NT2/D1 (cell line): Measurements from ENCODE around the gene GPNMB.

ENCODE experiments used
- DNase-seq: peaks from one replicate; pipeline ENCODE4 v3.0.0-alpha.2; 2011; ENCODE audit warnings: low read depth, low spot score
- H3K27me3 ChIP-seq: 2 replicates; pipeline ENCODE4 v1.6.0; 2011; ENCODE audit warnings: mild to moderate bottlenecking; ENCODE audit not compliant: insufficient read length, insufficient read depth
- H3K36me3 ChIP-seq: 2 replicates; pipeline ENCODE4 v1.6.1; 2011; ENCODE audit warnings: mild to moderate bottlenecking, low read length, mixed read lengths; ENCODE audit not compliant: insufficient read depth, insufficient read length
- H3K4me1 ChIP-seq: 2 replicates; pipeline ENCODE4 v1.5.1; 2011; ENCODE audit not compliant: insufficient read depth, insufficient read length
- H3K4me3 ChIP-seq: 2 replicates; pipeline ENCODE4 v1.5.1; 2011; ENCODE audit warnings: low read depth; ENCODE audit not compliant: insufficient read length
- H3K9ac ChIP-seq: 2 replicates; pipeline ENCODE4 v1.6.0; 2011; ENCODE audit warnings: low read depth; ENCODE audit not compliant: insufficient read length
- H3K9me3 ChIP-seq: 2 replicates; pipeline ENCODE4 v1.5.1; 2011; ENCODE audit warnings: mild to moderate bottlenecking, low read length; ENCODE audit not compliant: insufficient read depth
- SUZ12 ChIP-seq: IDR thresholded peaks from 2 replicates; pipeline ENCODE4 v1.6.1; 2011; ENCODE audit not compliant: insufficient read length, insufficient read depth; ENCODE audit errors: extremely low read depth
- YY1 ChIP-seq: IDR thresholded peaks from 2 replicates; pipeline ENCODE4 v1.6.1; 2011; ENCODE audit not compliant: insufficient read length, insufficient read depth
- ZNF274 ChIP-seq: IDR thresholded peaks from 2 replicates; pipeline ENCODE4 v1.6.1; 2011; ENCODE audit warnings: mild to moderate bottlenecking, low read depth, low read length

Gene GPNMB

DNA sequence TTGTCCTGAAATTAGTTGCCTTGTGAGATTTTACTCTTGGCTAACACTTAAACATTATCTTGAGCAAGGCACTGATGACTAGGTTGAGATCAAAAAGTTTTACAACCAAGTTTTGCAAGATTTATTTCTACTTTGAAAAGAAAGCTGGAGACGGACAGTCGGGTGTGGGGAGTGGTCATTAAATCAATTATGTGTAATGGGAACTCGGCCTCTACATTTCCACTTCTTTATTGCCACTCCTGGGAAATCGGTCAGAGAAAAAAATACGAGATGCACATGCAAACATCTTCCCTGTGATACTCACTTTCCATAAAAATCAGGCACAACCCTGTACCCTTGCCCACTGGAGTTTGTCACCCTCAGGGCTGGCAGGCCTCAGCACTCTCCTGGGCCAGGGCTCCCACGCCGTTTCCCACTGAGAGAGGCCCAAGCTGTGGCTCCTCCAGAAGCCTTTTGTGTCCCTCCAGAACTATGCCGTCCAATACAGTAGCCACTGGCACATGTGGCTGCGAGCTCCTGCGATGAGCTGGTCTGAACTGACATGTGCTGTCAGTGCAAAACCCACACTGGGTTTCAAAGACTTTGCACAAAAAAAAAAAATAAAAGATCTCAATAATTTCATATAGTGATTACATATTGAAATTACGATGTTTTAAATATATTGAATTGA is 7.5 kb upstream of the GPNMB start:
- H3K36me3 ChIP-seq, result no peaks in the 10 kb centered on the region
- TF ChIP-seq SUZ12, result no peak
- TF ChIP-seq YY1, result no peak
- no peak for TF ChIP-seq ZNF274
- no peaks in the 10 kb centered on the region for H3K4me1 ChIP-seq
- no peak for DNase-seq
- H3K4me3 ChIP-seq, result no peak overlapping the region
- H3K9ac ChIP-seq, result no peak overlapping the region
- H3K27me3 ChIP-seq, result no peaks in the 10 kb centered on the region
- H3K9me3 ChIP-seq, result no peaks in the 10 kb centered on the region

DNA sequence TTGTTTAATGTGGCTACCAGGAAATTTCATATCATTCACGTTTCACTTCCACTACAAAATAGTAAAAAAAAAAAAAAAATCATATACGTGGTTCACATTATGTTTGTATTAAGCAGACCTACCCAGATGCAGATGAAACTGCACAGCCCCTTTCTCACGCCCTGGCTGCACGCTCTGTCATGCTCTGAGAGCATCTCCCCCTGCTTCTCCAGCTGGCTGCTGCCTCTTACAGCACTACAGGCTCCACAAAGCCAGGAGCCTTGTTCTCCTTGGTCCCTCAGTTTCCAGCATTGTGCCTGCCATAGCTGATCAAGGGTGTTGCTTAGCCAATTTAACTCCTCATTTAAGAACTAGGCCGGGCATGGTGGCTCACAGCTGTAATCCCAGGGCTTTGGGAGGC is 6.9 kb upstream of the GPNMB start:
- Histone ChIP-seq H3K9ac (no peak overlapping the region), H3K4me3 (no peak overlapping the region), H3K4me1 (no peaks in the 10 kb centered on the region), H3K9me3 (no peaks in the 10 kb centered on the region), H3K36me3 (no peaks in the 10 kb centered on the region), H3K27me3 (no peaks in the 10 kb centered on the region)
- DNase-seq, result no peak
- TF ChIP-seq YY1 (no peak), ZNF274 (no peak), SUZ12 (no peak)

DNA sequence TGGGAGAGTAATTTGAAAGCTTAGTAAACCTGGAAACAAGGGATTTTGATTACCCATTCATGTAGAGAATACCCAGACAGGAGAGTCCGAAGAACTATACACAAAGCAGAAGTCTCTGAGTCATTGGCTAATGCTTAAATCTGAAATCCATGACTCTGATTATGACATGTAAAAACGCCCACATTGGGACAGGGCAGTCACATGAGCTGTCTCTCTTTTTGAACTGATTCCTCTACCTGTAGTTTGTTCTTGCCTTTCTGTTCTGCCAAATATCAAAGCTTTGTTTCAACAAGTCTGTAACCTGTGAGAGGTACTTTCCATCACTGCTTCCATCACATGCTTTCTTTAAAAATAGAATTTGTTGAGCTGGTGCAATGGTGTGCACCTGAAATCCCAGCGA is 4.3 kb upstream of the GPNMB start:
- no peak overlapping the region for H3K9ac ChIP-seq
- H3K9me3 ChIP-seq, result no peaks in the 10 kb centered on the region
- no peaks in the 10 kb centered on the region for H3K36me3 ChIP-seq
- no peak for DNase-seq
- no peak overlapping the region for H3K4me3 ChIP-seq
- no peaks in the 10 kb centered on the region for H3K27me3 ChIP-seq
- H3K4me1 ChIP-seq, result peaks cover 5% of the 10 kb centered on the region
- no peak for TF ChIP-seq YY1
- no peak for TF ChIP-seq ZNF274
- no peak for TF ChIP-seq SUZ12

DNA sequence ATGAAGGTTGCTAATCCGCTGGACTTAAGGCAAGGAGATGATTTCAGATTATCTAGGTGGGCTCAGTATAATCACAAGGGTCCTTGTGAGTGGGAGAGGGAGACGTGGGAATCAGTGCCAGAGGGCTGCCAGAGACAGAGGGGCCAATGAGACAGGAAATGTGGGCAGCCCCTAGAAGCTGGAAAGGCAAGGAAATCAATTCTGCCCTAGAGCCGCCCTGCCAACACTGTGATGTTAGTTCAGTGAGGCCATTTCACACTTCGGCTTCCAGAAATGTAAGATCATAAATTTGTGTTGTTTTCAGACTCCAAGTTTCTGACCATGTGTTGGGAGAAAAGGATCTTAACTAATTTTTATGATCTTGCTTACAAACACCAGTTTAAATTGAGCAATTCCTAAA is 3.6 kb upstream of the GPNMB start:
- Histone ChIP-seq H3K4me1 (peaks cover 7% of the 10 kb centered on the region), H3K36me3 (no peaks in the 10 kb centered on the region), H3K4me3 (no peak overlapping the region), H3K9ac (no peak overlapping the region), H3K9me3 (no peaks in the 10 kb centered on the region), H3K27me3 (no peaks in the 10 kb centered on the region)
- no peak for DNase-seq
- TF ChIP-seq ZNF274 (no peak), YY1 (no peak), SUZ12 (no peak)

DNA sequence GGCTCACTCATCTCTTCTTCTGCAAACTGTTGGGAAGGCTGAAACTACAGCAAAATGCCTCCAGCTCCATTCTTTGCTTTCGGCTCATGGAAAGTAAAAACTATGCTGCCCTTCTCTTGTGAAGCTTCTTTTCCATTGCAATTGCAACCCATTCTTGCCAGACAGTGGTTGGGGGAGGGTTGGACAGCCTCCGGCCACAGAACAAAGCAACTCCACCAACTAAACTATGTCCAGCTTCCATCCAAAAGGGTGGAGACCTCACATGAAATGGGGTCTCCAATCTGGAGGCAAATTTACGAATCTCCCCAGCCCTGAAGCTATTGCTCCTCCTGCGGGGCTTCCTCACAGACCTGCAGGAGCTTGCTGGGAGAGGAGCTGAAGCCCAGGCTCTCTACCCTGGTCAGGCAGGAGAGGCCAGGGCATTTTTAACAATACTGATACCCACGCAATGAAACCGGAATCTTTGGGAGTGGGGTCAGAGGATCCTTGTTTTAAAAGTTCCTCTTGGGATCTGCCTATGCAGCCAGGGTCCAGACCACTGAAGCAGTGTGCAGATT is 549 bp downstream of the GPNMB start:
- Histone ChIP-seq H3K27me3 (no peaks in the 10 kb centered on the region), H3K9ac (no peak overlapping the region), H3K9me3 (no peaks in the 10 kb centered on the region), H3K4me3 (no peak overlapping the region), H3K36me3 (no peaks in the 10 kb centered on the region), H3K4me1 (peaks cover 7% of the 10 kb centered on the region)
- no peak for TF ChIP-seq ZNF274
- no peak for TF ChIP-seq YY1
- TF ChIP-seq SUZ12, result no peak
- no peak for DNase-seq

DNA sequence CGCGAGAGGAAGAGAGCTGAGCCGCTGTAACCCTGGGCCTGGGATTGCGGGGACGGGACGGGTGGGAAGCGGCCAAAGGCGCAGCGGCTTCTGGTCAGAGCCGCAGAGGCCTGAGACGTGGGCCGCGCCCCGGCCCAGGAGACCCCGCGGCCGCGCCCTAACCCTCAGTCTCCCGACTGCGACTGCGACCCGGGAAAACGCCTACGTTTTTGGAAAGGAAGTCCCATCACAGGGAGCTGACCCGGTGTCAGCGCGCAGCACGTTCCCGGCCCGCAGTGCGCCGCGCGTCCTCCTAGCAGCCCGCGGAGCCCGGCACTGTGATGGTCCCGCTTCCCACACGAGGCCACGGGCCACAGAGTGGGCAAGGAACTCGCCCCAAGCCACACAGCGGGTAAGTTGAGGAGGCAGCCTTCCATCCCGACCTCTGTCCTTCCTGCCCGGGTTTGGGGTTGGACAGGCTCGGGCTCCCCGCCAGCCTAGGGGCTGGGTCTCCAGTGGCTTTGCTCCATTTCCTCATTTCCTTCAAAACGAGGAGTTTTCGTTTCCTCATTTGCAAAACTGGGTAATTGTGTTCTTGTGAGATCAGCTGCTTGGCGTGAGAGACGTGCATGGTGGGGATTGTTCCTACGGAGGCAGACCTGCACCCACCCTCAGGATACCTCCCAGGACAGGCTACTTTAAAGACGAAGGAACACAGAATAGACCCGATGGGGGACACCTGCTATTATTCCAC is 1.2 kb downstream of the GPNMB start:
- no peaks in the 10 kb centered on the region for H3K36me3 ChIP-seq
- H3K9me3 ChIP-seq, result no peaks in the 10 kb centered on the region
- H3K4me1 ChIP-seq, result peaks cover 7% of the 10 kb centered on the region
- H3K9ac ChIP-seq, result no peak overlapping the region
- H3K27me3 ChIP-seq, result no peaks in the 10 kb centered on the region
- no peak for DNase-seq
- H3K4me3 ChIP-seq, result no peak overlapping the region
- TF ChIP-seq ZNF274 (no peak), YY1 (no peak), SUZ12 (no peak)

DNA sequence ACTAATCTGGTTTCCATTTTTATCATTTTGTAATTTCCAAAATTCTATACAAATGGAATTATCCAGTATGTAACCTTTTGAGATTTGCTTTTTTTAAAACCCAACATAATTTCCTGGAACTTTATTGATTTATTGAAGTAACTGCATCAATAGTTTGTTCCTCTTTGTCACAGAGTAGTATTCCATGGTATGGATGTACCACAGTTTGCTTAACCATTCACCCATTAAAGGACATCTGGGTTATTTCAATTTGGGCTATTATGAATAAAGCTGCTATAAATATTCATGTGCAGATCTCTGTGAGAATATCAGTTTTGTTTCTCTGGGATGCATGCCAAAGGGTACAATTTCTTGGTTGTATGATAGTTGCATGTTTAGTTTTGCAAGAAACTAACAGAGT is 2.9 kb downstream of the GPNMB start:
- Histone ChIP-seq H3K9me3 (no peaks in the 10 kb centered on the region), H3K27me3 (no peaks in the 10 kb centered on the region), H3K4me1 (peaks cover 7% of the 10 kb centered on the region), H3K36me3 (no peaks in the 10 kb centered on the region), H3K9ac (no peak overlapping the region), H3K4me3 (no peak overlapping the region)
- TF ChIP-seq ZNF274, result no peak
- no peak for TF ChIP-seq YY1
- no peak for TF ChIP-seq SUZ12
- no peak for DNase-seq
